ENCODE data around the gene HOXB4. TPM values are rescaled to one million over a fixed set of nuclear protein-coding genes. Genes with fewer than 3 reads are reported as not detected.
A peak's percentile ranks its signal among the peaks of the same experiment; 100 is the strongest.

HOXB4 gene
- total and polyA plus RNA-seq, 5 donors from 2014 or later, result 0.16 to 2.9 (median 0.18) TPM; not detected in 2

DNA sequence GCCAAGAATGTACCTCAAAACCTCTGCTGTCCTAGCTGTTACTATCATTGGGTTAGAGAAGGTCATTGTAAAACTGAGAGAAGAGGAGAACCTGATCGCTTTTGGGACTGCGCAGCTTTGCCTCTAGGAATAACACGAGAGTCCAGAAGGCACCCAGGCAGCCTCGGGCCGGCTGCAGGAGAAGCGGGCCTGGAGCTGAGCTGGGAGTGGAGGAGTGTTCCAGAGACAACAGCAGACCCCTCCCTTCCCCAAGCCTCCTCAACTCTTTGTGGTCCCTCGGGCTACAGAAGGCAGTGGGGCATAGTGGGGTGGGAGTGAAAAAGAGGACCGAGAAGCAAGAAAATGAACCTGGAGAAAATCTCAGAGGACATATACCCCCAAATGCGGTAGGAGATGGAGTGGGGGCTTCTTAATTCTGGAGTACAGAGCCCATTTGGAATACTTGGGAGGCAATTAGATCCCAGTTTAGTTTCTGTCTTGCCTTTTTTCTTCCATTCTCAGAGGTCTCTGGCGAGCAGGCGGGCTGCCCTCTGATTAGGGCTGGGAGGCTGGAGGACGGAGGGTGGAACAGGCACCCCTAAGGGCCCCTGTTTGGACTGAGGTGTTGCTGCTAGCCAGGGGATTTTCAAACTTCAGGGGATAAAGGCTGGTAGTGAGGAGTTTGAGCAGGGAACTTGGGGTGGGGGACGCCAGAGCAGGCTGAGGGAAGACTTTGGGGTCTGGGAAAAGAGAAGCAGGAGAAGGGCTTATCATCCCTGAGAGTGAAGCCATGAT lies 19.9 kb downstream of the HOXB4 start:
- H3K9me3 ChIP-seq (ENCODE audit: control insufficient read depth in 2 of 2, low read length in 2 of 2), result no peaks in the 10 kb centered on the region
- no peak overlapping the region for H3K4me3 Mint-ChIP-seq
- H3K36me3 ChIP-seq (ENCODE audit: control insufficient read depth, insufficient read depth, low read length), result no peaks in the 10 kb centered on the region
- DNase-seq (no peak), ATAC-seq (ENCODE audit: low read depth in 2 of 2) (no peak)
- no peaks in the 10 kb centered on the region for H3K9me3 Mint-ChIP-seq
- peaks cover 4% of the 10 kb centered on the region for H3K36me3 Mint-ChIP-seq
- peaks cover 2% of the 10 kb centered on the region for H3K4me1 ChIP-seq (ENCODE audit: control insufficient read depth, insufficient read depth, low read length, poor library complexity, severe bottlenecking)
- no peak overlapping the region for H3K4me3 ChIP-seq (ENCODE audit: low read depth, low read length)
- no peak overlapping the region for H3K27ac ChIP-seq (ENCODE audit: insufficient read depth, low read length, poor library complexity, severe bottlenecking)
- peak overlapping the region in 1 of 3 donors; percentile 67 for H3K27ac Mint-ChIP-seq
- H3K27me3 Mint-ChIP-seq, result peaks cover 21% of the 10 kb centered on the region
- no peaks in the 10 kb centered on the region for H3K27me3 ChIP-seq (ENCODE audit: control insufficient read depth, insufficient read depth, low read length)
- peaks cover 0 to 12% (median 8%) of the 10 kb centered on the region in 4 donors for H3K4me1 Mint-ChIP-seq

DNA sequence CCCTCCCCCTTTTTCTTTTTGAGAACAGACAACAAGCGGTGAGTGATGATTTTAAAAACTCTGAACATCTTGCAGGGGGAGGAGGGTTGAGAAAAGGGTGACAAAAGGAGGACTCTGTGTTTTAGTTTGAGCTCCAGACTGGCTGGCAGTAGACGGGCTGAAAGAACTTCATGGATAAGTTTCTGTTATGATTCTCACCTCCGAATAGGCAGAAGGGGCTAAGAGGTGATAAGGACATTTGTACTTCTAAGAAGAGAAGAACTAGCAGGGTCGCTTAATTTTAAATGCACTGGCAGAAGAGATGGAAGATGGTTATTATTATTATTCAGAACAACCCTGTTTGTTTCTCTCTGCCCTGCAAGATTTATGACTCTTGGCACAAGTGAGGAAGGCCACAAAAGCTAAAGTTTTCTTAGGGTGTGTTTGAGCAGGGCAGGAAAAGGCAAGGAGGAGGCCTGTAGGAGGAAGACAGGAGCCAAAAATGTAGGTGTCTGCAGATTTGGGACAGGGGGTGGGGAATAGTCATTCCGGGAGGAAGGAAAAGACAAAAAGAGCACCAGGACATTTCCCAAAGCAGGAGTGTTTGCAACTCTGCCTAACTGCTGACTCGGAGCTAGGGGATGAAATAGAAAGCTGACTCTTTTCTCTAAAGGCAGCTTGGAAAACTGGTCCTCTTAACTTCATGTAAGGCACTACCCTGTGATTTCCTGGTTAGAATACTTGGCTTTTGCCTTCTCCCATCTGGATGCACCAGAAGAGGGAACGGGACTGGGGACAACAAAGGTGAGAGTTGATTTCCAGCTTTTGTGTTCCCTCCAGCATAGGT lies 21.4 kb downstream of the HOXB4 start:
- Mint-ChIP-seq H3K27ac (no peak overlapping the region), H3K27me3 (peaks cover 24% of the 10 kb centered on the region)

DNA sequence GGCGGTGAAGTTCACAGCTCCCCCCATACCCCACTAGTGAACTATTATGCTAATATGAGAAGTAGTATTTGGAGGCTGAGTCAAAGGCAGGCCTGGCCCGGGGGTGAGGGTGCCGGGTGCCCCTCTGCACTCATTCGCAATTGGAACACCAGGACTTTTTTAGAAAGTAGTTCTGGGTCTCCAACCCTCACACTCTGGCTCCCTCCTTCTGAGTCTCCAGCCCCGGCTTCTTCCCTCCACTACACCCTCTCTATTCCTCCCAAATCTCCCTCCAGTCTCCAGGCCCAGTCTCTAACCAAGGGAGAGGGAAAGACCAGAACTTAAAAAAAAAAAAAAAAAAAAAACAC lies 21.9 kb downstream of the HOXB4 start:
- Histone ChIP-seq H3K27me3 (ENCODE audit: control insufficient read depth, insufficient read depth, low read length) (no peaks in the 10 kb centered on the region), H3K9me3 (ENCODE audit: control insufficient read depth in 2 of 2, low read length in 2 of 2) (no peaks in the 10 kb centered on the region), H3K36me3 (ENCODE audit: control insufficient read depth, insufficient read depth, low read length) (no peaks in the 10 kb centered on the region), H3K4me3 (ENCODE audit: low read depth, low read length) (no peak overlapping the region), H3K4me1 (ENCODE audit: control insufficient read depth, insufficient read depth, low read length, poor library complexity, severe bottlenecking) (peaks cover 2% of the 10 kb centered on the region), H3K27ac (ENCODE audit: insufficient read depth, low read length, poor library complexity, severe bottlenecking) (no peak overlapping the region)
- no peak for ATAC-seq (ENCODE audit: low read depth in 2 of 2)
- Mint-ChIP-seq H3K27me3 (peaks cover 24% of the 10 kb centered on the region), H3K4me3 (no peak overlapping the region), H3K36me3 (peaks cover 4% of the 10 kb centered on the region), H3K9me3 (no peaks in the 10 kb centered on the region), H3K4me1 (peaks cover 0 to 10% (median 5%) of the 10 kb centered on the region in 4 donors), H3K27ac (no peak overlapping the region)
- DNase-seq, result no peak

More for the DNA sequence above, 21.4 kb downstream of the HOXB4 start:
- H3K27me3 ChIP-seq (ENCODE audit: control insufficient read depth, insufficient read depth, low read length), result no peaks in the 10 kb centered on the region
- H3K27ac ChIP-seq (ENCODE audit: insufficient read depth, low read length, poor library complexity, severe bottlenecking), result no peak overlapping the region
- DNase-seq (no peak), ATAC-seq (ENCODE audit: low read depth in 2 of 2) (no peak)
- H3K36me3 ChIP-seq (ENCODE audit: control insufficient read depth, insufficient read depth, low read length), result no peaks in the 10 kb centered on the region
- peaks cover 0 to 10% (median 7%) of the 10 kb centered on the region in 4 donors for H3K4me1 Mint-ChIP-seq
- H3K4me3 ChIP-seq (ENCODE audit: low read depth, low read length), result no peak overlapping the region
- peaks cover 4% of the 10 kb centered on the region for H3K36me3 Mint-ChIP-seq
- no peaks in the 10 kb centered on the region for H3K9me3 Mint-ChIP-seq
- no peaks in the 10 kb centered on the region for H3K9me3 ChIP-seq (ENCODE audit: control insufficient read depth in 2 of 2, low read length in 2 of 2)
- H3K4me3 Mint-ChIP-seq, result no peak overlapping the region
- peaks cover 2% of the 10 kb centered on the region for H3K4me1 ChIP-seq (ENCODE audit: control insufficient read depth, insufficient read depth, low read length, poor library complexity, severe bottlenecking)

DNA sequence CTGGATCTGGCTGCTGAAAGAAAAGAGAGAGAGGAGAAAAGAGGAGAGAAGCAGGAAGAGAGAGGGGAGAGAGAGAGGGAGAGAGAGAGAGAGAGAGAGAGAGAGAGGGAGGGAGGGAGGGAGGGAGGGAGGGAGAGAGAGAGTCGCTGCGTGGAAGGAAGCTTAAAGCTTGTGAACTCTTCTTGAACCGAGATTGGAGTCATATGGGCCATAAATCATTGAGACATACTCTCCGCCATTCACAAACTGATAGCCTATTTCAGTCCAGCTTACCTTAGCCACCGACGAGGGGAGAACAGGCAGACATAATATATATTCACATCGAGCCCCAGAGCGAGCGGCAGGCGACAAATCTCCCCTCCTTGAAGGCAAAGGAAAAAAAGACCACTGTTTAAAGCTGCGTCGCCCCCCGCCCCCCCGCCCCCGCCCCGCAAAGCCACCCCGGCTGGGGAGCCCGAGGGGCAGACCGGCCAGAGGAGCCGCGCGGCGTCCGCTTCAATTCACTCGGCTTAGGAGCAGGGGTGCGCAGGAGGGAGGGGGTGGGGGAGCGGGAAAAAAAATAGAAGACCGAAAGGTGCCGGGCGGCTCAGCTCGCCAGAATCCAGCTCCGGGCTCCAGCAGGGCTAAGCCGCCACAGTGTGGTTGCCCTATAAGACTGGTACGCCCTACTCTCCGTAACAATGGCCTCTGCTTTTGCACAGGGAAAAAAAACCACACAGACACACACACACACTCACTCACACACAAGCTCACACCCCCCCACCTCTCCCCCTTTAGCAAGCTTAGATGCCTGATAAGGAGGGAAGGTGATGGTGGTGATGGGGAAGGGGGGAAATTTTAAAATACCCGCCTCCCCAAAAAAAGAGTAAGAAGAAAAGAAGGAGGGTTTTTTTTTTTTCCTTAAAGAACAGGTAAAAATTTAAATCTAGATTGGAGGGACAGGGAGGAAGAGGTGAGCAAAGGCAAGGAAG lies 22.6 kb downstream of the HOXB4 start:
- Histone ChIP-seq H3K27me3 (ENCODE audit: control insufficient read depth, insufficient read depth, low read length) (no peaks in the 10 kb centered on the region), H3K4me3 (ENCODE audit: low read depth, low read length) (no peak overlapping the region), H3K9me3 (ENCODE audit: control insufficient read depth in 2 of 2, low read length in 2 of 2) (no peaks in the 10 kb centered on the region), H3K4me1 (ENCODE audit: control insufficient read depth, insufficient read depth, low read length, poor library complexity, severe bottlenecking) (peaks cover 2% of the 10 kb centered on the region), H3K27ac (ENCODE audit: insufficient read depth, low read length, poor library complexity, severe bottlenecking) (no peak overlapping the region), H3K36me3 (ENCODE audit: control insufficient read depth, insufficient read depth, low read length) (no peaks in the 10 kb centered on the region)
- peak overlapping the region; percentile 49 to 85 (median 79) for H3K27ac Mint-ChIP-seq
- ATAC-seq (ENCODE audit: low read depth in 2 of 2), result peak; percentile 37 to 44
- peak overlapping the region; percentile 51 to 90 (median 71) for H3K4me3 Mint-ChIP-seq
- H3K36me3 Mint-ChIP-seq, result peaks cover 4% of the 10 kb centered on the region
- H3K4me1 Mint-ChIP-seq, result peaks cover 0 to 10% (median 5%) of the 10 kb centered on the region in 4 donors
- H3K27me3 Mint-ChIP-seq, result peaks cover 24% of the 10 kb centered on the region
- peak in 1 of 3 donors; percentile 45 for DNase-seq
- H3K9me3 Mint-ChIP-seq, result no peaks in the 10 kb centered on the region

DNA sequence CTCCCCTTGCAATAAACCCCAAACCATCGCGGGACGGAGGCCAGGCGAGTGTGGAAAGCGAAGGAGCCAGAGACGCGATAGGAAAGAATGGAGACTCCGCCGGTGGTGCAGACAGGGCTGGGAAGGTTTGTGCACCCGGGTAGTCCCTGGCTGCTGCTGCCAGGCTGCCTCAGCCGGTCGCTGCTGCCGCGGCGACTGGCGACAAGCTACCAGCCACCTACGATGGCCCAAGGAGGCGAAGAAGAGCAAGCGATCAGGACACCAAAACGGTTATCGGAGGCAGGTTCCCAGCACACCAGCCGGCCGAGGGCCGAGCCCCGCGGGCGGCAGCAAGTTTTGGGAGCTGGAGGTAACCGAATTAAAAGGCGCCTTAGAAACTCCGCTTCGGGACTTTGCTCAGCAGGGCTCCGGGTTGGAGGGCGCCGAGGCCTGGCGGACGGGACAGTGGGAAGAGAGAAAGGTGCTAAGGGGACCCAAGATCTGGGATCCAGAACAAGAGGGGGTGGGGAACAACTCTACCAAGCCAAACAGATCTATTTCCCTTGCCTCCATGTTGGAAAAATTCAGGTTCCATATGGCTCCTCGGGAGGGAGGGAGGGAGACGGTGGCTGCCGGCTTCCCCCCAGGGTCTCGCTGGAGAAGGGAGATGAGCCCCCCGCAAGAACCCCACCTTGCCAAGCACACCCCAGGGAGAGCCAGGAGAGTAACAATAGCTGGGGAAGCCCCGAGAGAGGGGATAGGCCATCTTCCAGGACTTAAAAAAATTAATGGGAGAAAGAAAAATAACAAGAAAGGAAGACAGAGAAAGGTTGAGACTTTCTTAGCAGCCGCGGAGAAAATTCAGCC lies 23.5 kb downstream of the HOXB4 start:
- no peak for ATAC-seq (ENCODE audit: low read depth in 2 of 2)
- peaks cover 24% of the 10 kb centered on the region for H3K27me3 Mint-ChIP-seq
- no peak overlapping the region for H3K27ac ChIP-seq (ENCODE audit: insufficient read depth, low read length, poor library complexity, severe bottlenecking)

DNA sequence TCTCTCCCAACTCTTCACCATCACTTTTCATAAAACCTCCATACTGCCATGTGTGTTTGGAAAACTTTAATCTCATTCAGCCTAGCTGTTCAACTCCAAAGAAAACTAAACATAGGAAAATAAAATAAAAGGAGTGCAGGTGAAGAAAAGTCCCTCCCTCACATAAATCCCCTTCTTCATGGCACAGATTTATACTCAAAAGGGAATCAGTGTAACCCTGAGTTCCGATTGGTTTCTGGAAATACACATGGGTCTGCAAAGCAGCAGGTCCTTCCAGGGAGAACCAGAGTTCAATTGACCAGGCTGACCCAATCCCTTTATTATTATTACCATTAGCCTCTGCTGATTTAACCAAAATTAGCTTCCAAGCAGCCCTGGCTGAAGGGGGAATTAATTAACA lies 24.3 kb downstream of the HOXB4 start:
- ATAC-seq (ENCODE audit: low read depth in 2 of 2), result no peak
- Mint-ChIP-seq H3K27me3 (peaks cover 24% of the 10 kb centered on the region), H3K4me1 (peaks cover 0 to 10% (median 5%) of the 10 kb centered on the region in 4 donors), H3K4me3 (no peak overlapping the region), H3K27ac (no peak overlapping the region), H3K36me3 (peaks cover 4% of the 10 kb centered on the region), H3K9me3 (no peaks in the 10 kb centered on the region)
- Histone ChIP-seq H3K27me3 (ENCODE audit: control insufficient read depth, insufficient read depth, low read length) (no peaks in the 10 kb centered on the region), H3K27ac (ENCODE audit: insufficient read depth, low read length, poor library complexity, severe bottlenecking) (no peak overlapping the region), H3K36me3 (ENCODE audit: control insufficient read depth, insufficient read depth, low read length) (no peaks in the 10 kb centered on the region), H3K4me1 (ENCODE audit: control insufficient read depth, insufficient read depth, low read length, poor library complexity, severe bottlenecking) (peaks cover 5% of the 10 kb centered on the region), H3K9me3 (ENCODE audit: control insufficient read depth in 2 of 2, low read length in 2 of 2) (no peaks in the 10 kb centered on the region), H3K4me3 (ENCODE audit: low read depth, low read length) (no peak overlapping the region)
- DNase-seq, result no peak

More for the DNA sequence above, 23.5 kb downstream of the HOXB4 start:
- no peak overlapping the region for H3K4me3 ChIP-seq (ENCODE audit: low read depth, low read length)
- H3K27me3 ChIP-seq (ENCODE audit: control insufficient read depth, insufficient read depth, low read length), result no peaks in the 10 kb centered on the region
- no peaks in the 10 kb centered on the region for H3K36me3 ChIP-seq (ENCODE audit: control insufficient read depth, insufficient read depth, low read length)
- peak overlapping the region; percentile 54 to 88 (median 64) for H3K4me3 Mint-ChIP-seq
- peaks cover 4% of the 10 kb centered on the region for H3K36me3 Mint-ChIP-seq
- H3K4me1 Mint-ChIP-seq, result peaks cover 0 to 10% (median 5%) of the 10 kb centered on the region in 4 donors
- no peaks in the 10 kb centered on the region for H3K9me3 Mint-ChIP-seq
- no peaks in the 10 kb centered on the region for H3K9me3 ChIP-seq (ENCODE audit: control insufficient read depth in 2 of 2, low read length in 2 of 2)
- H3K27ac Mint-ChIP-seq, result peak overlapping the region in 2 of 3 donors; percentile 49 to 79
- peaks cover 2% of the 10 kb centered on the region for H3K4me1 ChIP-seq (ENCODE audit: control insufficient read depth, insufficient read depth, low read length, poor library complexity, severe bottlenecking)
- no peak for DNase-seq
